H9 (cell line): ENCODE data around the gene CYP2D6. TPM values are rescaled to one million over a fixed set of nuclear protein-coding genes. Genes with fewer than 3 reads are reported as not detected.

Experiments used
- DNase-seq: peaks from one replicate; pipeline ENCODE4 v3.0.0-alpha.2; 2017
- H2AFZ ChIP-seq: one replicate; pipeline ENCODE4 v1.6.1; 2013; ENCODE audit warnings: mild to moderate bottlenecking, low read length, control low read depth, moderate library complexity
- H2AK5ac ChIP-seq: 2 replicates; pipeline ENCODE4 v1.6.1; 2013; ENCODE audit warnings: low read length, control low read depth, mixed read lengths; ENCODE audit not compliant: insufficient read length
- H2BK120ac ChIP-seq: one replicate; pipeline ENCODE4 v1.6.1; 2013; ENCODE audit warnings: low read depth, mild to moderate bottlenecking, low read length, control low read depth, inconsistent platforms; ENCODE audit not compliant: poor library complexity, severe bottlenecking
- H2BK12ac ChIP-seq: 2 replicates; pipeline ENCODE4 v1.6.1; 2013; ENCODE audit warnings: low read length, control low read depth, mixed read lengths, low read depth; ENCODE audit not compliant: insufficient read length
- H2BK15ac ChIP-seq: 2 replicates; pipeline ENCODE4 v1.6.1; 2013; ENCODE audit warnings: low read depth, low read length, control low read depth
- H2BK20ac ChIP-seq: one replicate; pipeline ENCODE4 v1.6.1; 2013; ENCODE audit warnings: low read depth, mild to moderate bottlenecking, low read length, control low read depth, inconsistent platforms; ENCODE audit not compliant: poor library complexity, severe bottlenecking
- H2BK5ac ChIP-seq: 2 replicates; pipeline ENCODE4 v1.6.1; 2013; ENCODE audit warnings: low read length, control low read depth, mixed read lengths; ENCODE audit not compliant: insufficient read length
- H3K14ac ChIP-seq: 2 replicates; pipeline ENCODE4 v1.6.1; 2013; ENCODE audit warnings: low read length, control low read depth; ENCODE audit not compliant: insufficient read depth
- H3K18ac ChIP-seq: 2 replicates; pipeline ENCODE4 v1.6.1; 2013; ENCODE audit warnings: low read depth, mild to moderate bottlenecking, mixed read lengths, low read length, control low read depth; ENCODE audit not compliant: insufficient read length
- H3K23ac ChIP-seq: 2 replicates; pipeline ENCODE4 v1.6.1; 2013; ENCODE audit warnings: low read length, control low read depth, mixed read lengths, low read depth; ENCODE audit not compliant: insufficient read length
- H3K23me2 ChIP-seq: 2 replicates; pipeline ENCODE4 v1.6.1; 2013; ENCODE audit warnings: low read depth, mild to moderate bottlenecking, mixed read lengths, low read length, control low read depth; ENCODE audit not compliant: insufficient read length, poor library complexity, severe bottlenecking
- H3K27ac ChIP-seq: 2 replicates; pipeline ENCODE4 v1.5.1; 2013; ENCODE audit warnings: low read length, control low read depth, mixed read lengths, low read depth; ENCODE audit not compliant: insufficient read length
- H3K27me3 ChIP-seq: 2 replicates; pipeline ENCODE4 v1.6.1; 2013; ENCODE audit warnings: low read length, control low read depth, inconsistent platforms; ENCODE audit not compliant: insufficient read depth
- H3K4ac ChIP-seq: 2 replicates; pipeline ENCODE4 v1.6.1; 2013; ENCODE audit warnings: low read depth, mild to moderate bottlenecking, control low read depth, inconsistent platforms, low read length, moderate library complexity
- H3K4me1 ChIP-seq: 2 replicates; pipeline ENCODE4 v1.6.1; 2013; ENCODE audit warnings: low read length, control low read depth, inconsistent platforms; ENCODE audit not compliant: insufficient read depth
- H3K4me2 ChIP-seq: 2 replicates; pipeline ENCODE4 v1.6.1; 2013; ENCODE audit warnings: low read length, control low read depth, mixed read lengths; ENCODE audit not compliant: insufficient read length, insufficient read depth
- H3K56ac ChIP-seq: 2 replicates; pipeline ENCODE4 v1.6.1; 2013; ENCODE audit warnings: low read depth, mild to moderate bottlenecking, mixed read lengths, low read length, control low read depth; ENCODE audit not compliant: insufficient read length
- H3K79me1 ChIP-seq: 2 replicates; pipeline ENCODE4 v1.6.1; 2013; ENCODE audit warnings: low read depth, mild to moderate bottlenecking, moderate library complexity, low read length, control low read depth, inconsistent platforms; ENCODE audit not compliant: insufficient read depth, poor library complexity, severe bottlenecking
- H3K79me2 ChIP-seq: 2 replicates; pipeline ENCODE4 v1.6.1; 2013; ENCODE audit warnings: low read length, control low read depth, inconsistent platforms; ENCODE audit not compliant: insufficient read depth
- H3K9ac ChIP-seq: 2 replicates; pipeline ENCODE4 v1.6.1; 2013; ENCODE audit warnings: low read length, control low read depth, mixed read lengths; ENCODE audit not compliant: insufficient read length; ENCODE audit errors: extremely low read depth
- H3K9me3 ChIP-seq: one replicate; pipeline ENCODE4 v1.6.1; 2013; ENCODE audit warnings: low read depth, low read length, inconsistent platforms; ENCODE audit not compliant: control insufficient read depth
- H3T11ph ChIP-seq: one replicate; pipeline ENCODE4 v1.6.1; 2013; ENCODE audit warnings: mild to moderate bottlenecking, low read length, control low read depth, inconsistent platforms
- H4K20me1 ChIP-seq: one replicate; pipeline ENCODE4 v1.6.1; 2013; ENCODE audit not compliant: control insufficient read depth, insufficient read length, insufficient read depth
- H4K5ac ChIP-seq: 2 replicates; pipeline ENCODE4 v1.6.1; 2013; ENCODE audit warnings: low read depth, mild to moderate bottlenecking, mixed read lengths, low read length, control low read depth; ENCODE audit not compliant: insufficient read length
- H4K8ac ChIP-seq: replicated peaks from 2 replicates; pipeline ENCODE4 v1.6.1; 2013; ENCODE audit warnings: low read length, control low read depth, mixed read lengths, low read depth; ENCODE audit not compliant: insufficient read length
- H4K91ac ChIP-seq: 2 replicates; pipeline ENCODE4 v1.6.1; 2013; ENCODE audit warnings: low read depth, mild to moderate bottlenecking, moderate library complexity, mixed read lengths, low read length, control low read depth; ENCODE audit not compliant: insufficient read length
- H3K27ac Mint-ChIP-seq, 3 experiments: 2 replicates in 2 of 3; 3 replicates in 1 of 3; pipeline ENCODE4 v1.8.0; 2020 to 2021; ENCODE audit warnings: mixed read lengths in 3 of 3, mild to moderate bottlenecking in 1 of 3, moderate library complexity in 1 of 3
- H3K27me3 Mint-ChIP-seq: 2 replicates; pipeline ENCODE4 v1.8.0; 2021; ENCODE audit warnings: low read depth, mild to moderate bottlenecking, moderate library complexity, mixed read lengths
- H3K36me3 Mint-ChIP-seq, 3 experiments: 2 replicates in 2 of 3; 3 replicates in 1 of 3; pipeline ENCODE4 v1.8.0; 2020 to 2021; ENCODE audit warnings: low read depth in 3 of 3, mixed read lengths in 3 of 3; ENCODE audit not compliant: insufficient read depth in 1 of 3
- H3K4me1 Mint-ChIP-seq, 2 experiments: 2 replicates each; pipeline ENCODE4 v1.8.0; 2020; ENCODE audit warnings: mixed read lengths in 2 of 2
- H3K4me3 Mint-ChIP-seq, 2 experiments: 2 replicates in 1 of 2; 3 replicates in 1 of 2; pipeline ENCODE4 v1.8.0; 2020 to 2021; ENCODE audit warnings: mild to moderate bottlenecking in 2 of 2, mixed read lengths in 2 of 2, moderate library complexity in 1 of 2
- H3K9me3 Mint-ChIP-seq, 2 experiments: 2 replicates in 1 of 2; 3 replicates in 1 of 2; pipeline ENCODE4 v1.8.0; 2020; ENCODE audit warnings: mild to moderate bottlenecking in 2 of 2, mixed read lengths in 2 of 2, moderate library complexity in 1 of 2
- WGBS: extraction: QIAGEN DNeasy Blood & Tissue Kit; methylation state at CpG from one replicate; pipeline ENCODE4 v1.1.7; 2013; ENCODE audit warnings: missing lambda C conversion rate, low lambda C conversion rate, mixed read lengths; ENCODE audit not compliant: insufficient read length; ENCODE audit errors: extremely low coverage; 5-methylcytosine and 5-hydroxymethylcytosine counted together
- total RNA-seq: library from RNA; stranded (reverse); gene quantifications from 2 replicates; pipeline ENCODE4 v1.2.1, GENCODE V29; 2021
- TF ChIP-seq, protein P1 (sequence below): fragments of 200-600 bp; sonication (generic); conservative IDR thresholded peaks from 3 replicates; pipeline ENCODE4 v1.8.0; 2021; ENCODE audit warnings: antibody characterized with exemption, mild to moderate bottlenecking

The CYP2D6 gene
- total RNA-seq, 1 experiment from 2014 or later = 2.3 TPM

GRCh38 chr22:42173183-42173926 lies 42.7 kb upstream of the CYP2D6 start:
- TF ChIP-seq, protein P1, sequence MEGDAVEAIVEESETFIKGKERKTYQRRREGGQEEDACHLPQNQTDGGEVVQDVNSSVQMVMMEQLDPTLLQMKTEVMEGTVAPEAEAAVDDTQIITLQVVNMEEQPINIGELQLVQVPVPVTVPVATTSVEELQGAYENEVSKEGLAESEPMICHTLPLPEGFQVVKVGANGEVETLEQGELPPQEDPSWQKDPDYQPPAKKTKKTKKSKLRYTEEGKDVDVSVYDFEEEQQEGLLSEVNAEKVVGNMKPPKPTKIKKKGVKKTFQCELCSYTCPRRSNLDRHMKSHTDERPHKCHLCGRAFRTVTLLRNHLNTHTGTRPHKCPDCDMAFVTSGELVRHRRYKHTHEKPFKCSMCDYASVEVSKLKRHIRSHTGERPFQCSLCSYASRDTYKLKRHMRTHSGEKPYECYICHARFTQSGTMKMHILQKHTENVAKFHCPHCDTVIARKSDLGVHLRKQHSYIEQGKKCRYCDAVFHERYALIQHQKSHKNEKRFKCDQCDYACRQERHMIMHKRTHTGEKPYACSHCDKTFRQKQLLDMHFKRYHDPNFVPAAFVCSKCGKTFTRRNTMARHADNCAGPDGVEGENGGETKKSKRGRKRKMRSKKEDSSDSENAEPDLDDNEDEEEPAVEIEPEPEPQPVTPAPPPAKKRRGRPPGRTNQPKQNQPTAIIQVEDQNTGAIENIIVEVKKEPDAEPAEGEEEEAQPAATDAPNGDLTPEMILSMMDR = no peak
- Mint-ChIP-seq H3K4me1 (peaks cover 30 to 41% of the 10 kb centered on the region in 2 experiments), H3K27ac (peak overlapping the region in 1 of 3 experiments; percentile 25; a peak in 1 of 7 replicates)

More at GRCh38 chr22:42173183-42173926, 42.7 kb upstream of the CYP2D6 start:
- Mint-ChIP-seq H3K4me3 (no peak overlapping the region), H3K27me3 (no peaks in the 10 kb centered on the region), H3K36me3 (peaks cover 5 to 24% (median 24%) of the 10 kb centered on the region in 3 experiments; a peak in 6 of 7 replicates), H3K9me3 (no peaks in the 10 kb centered on the region)
- Histone ChIP-seq H2AFZ (no peak overlapping the region), H4K20me1 (peaks cover 2% of the 10 kb centered on the region), H2BK5ac (no peak overlapping the region), H3K79me2 (0 out of 2 replicates have a peak, but pooled peaks cover 1% of the 10 kb centered on the region), H2BK15ac (no peak overlapping the region), H3T11ph (no peak overlapping the region), H2BK12ac (no peak overlapping the region), H3K79me1 (peaks cover 5% of the 10 kb centered on the region), H3K18ac (no peak overlapping the region), H3K4me2 (no peak overlapping the region), H4K8ac (no peak overlapping the region), H3K23ac (no peak overlapping the region), H3K9me3 (no peaks in the 10 kb centered on the region), H4K91ac (no peak overlapping the region), H3K23me2 (no peaks in the 10 kb centered on the region), H3K4ac (no peak overlapping the region), H3K27me3 (no peaks in the 10 kb centered on the region), H4K5ac (no peak overlapping the region), H2AK5ac (no peak overlapping the region), H3K27ac (no peak overlapping the region), H3K4me1 (no peaks in the 10 kb centered on the region), H3K56ac (no peak overlapping the region), H3K14ac (no peak overlapping the region), H3K9ac (no peak overlapping the region), H2BK120ac (no peak overlapping the region), H2BK20ac (no peak overlapping the region)
- no peak for DNase-seq
- whole genome bisulfite sequencing = no CpG with 5 or more reads among the region's 6 CpGs
